DOHH2 (cell line): ENCODE results near the gene BMERB1.

Source experiments
- H3F3A ChIP-seq: fragments of 200-600 bp; sonication (generic), shearing (Covaris generic); 2 replicates; pipeline ENCODE4 v1.6.0; 2016; ENCODE audit warnings: antibody characterized with exemption, mild to moderate bottlenecking; ENCODE audit not compliant: control insufficient read depth, insufficient read depth
- H3K27ac ChIP-seq: fragments of 200-600 bp; sonication (generic); 2 replicates; pipeline ENCODE4 v1.5.1; 2014; ENCODE audit warnings: low read depth, mild to moderate bottlenecking, low read length, moderate library complexity
- H3K27me3 ChIP-seq: fragments of 200-600 bp; sonication (generic); 2 replicates; pipeline ENCODE4 v1.6.1; 2014; ENCODE audit warnings: mild to moderate bottlenecking, low read length, mixed read lengths; ENCODE audit not compliant: control insufficient read depth
- H3K36me3 ChIP-seq: fragments of 200-600 bp; sonication (generic); 2 replicates; pipeline ENCODE4 v1.6.1; 2014; ENCODE audit warnings: mild to moderate bottlenecking, low read length, moderate library complexity, mixed read lengths; ENCODE audit not compliant: control insufficient read depth
- H3K4me1 ChIP-seq: fragments of 200-600 bp; sonication (generic); 2 replicates; pipeline ENCODE4 v1.6.1; 2014; ENCODE audit warnings: mild to moderate bottlenecking, low read length, mixed read lengths; ENCODE audit not compliant: control insufficient read depth
- H3K4me2 ChIP-seq: fragments of 200-600 bp; sonication (generic); 2 replicates; pipeline ENCODE4 v1.6.0; 2014; ENCODE audit warnings: mild to moderate bottlenecking, low read length, moderate library complexity
- H3K4me3 ChIP-seq: fragments of 200-600 bp; sonication (generic); 2 replicates; pipeline ENCODE4 v1.5.1; 2014; ENCODE audit warnings: mild to moderate bottlenecking, low read length, mixed read lengths
- H3K79me2 ChIP-seq: fragments of 200-600 bp; sonication (generic); 2 replicates; pipeline ENCODE4 v1.6.1; 2014; ENCODE audit warnings: mild to moderate bottlenecking, low read length, mixed read lengths; ENCODE audit not compliant: control insufficient read depth
- H3K9me2 ChIP-seq: fragments of 200-600 bp; sonication (generic); replicated peaks from 2 replicates; pipeline ENCODE4 v1.6.1; 2014; ENCODE audit warnings: mild to moderate bottlenecking, low read length, mixed read lengths; ENCODE audit not compliant: control insufficient read depth
- H3K9me3 ChIP-seq: fragments of 200-600 bp; sonication (generic); 2 replicates; pipeline ENCODE4 v1.6.1; 2014; ENCODE audit warnings: antibody characterized with exemption, low read length, mixed read lengths; ENCODE audit not compliant: control insufficient read depth, insufficient read depth
- H4K20me1 ChIP-seq: fragments of 200-600 bp; sonication (generic); 2 replicates; pipeline ENCODE4 v1.6.0; 2014; ENCODE audit warnings: low read depth, mild to moderate bottlenecking, antibody characterized with exemption, low read length, moderate library complexity; ENCODE audit not compliant: control insufficient read depth, insufficient read depth
- EZH2phosphoT487 ChIP-seq: fragments of 200-600 bp; sonication (generic); IDR thresholded peaks from 2 replicates; pipeline ENCODE4 v1.6.1; 2017; ENCODE audit warnings: borderline replicate concordance, mild to moderate bottlenecking, antibody characterized with exemption, low read length, moderate library complexity, mixed read lengths
- TF ChIP-seq, protein P1 (sequence below): fragments of 200-600 bp; sonication (generic); IDR thresholded peaks from one replicate; pipeline ENCODE4 v1.5.1; 2014; ENCODE audit warnings: antibody characterized with exemption, mild to moderate bottlenecking, low read depth, low read length; ENCODE audit not compliant: poor library complexity, severe bottlenecking

The BMERB1 gene

DNA sequence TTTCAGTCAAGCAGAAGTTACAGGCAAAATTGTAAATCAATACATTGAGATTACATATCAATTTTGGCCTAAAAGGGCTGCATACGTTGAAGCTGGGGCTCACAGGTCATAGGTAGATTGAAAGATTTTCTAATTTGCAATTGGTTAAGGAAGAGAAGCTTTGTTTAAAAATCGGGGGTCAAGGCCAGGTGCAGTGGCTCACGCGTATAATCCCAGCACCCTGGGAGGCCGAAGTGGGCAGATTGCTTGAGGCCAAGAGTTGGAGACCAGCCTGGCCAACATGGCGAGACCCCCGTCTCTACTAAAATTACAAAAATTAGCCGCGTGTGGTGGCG lies 140.2 kb downstream of the BMERB1 start:
- TF ChIP-seq EZH2phosphoT487: no peak
- no peaks in the 10 kb centered on the region for H4K20me1 ChIP-seq
- no peaks in the 10 kb centered on the region for H3K36me3 ChIP-seq
- H3K4me1 ChIP-seq: peaks cover 17% of the 10 kb centered on the region
- no peaks in the 10 kb centered on the region for H3K79me2 ChIP-seq
- H3K4me3 ChIP-seq: no peak overlapping the region
- no peaks in the 10 kb centered on the region for H3F3A ChIP-seq
- H3K9me3 ChIP-seq: no peaks in the 10 kb centered on the region; the same call in 1 of the 2 replicates
- H3K27ac ChIP-seq: no peak overlapping the region
- peaks cover 6% of the 10 kb centered on the region for H3K27me3 ChIP-seq
- H3K9me2 ChIP-seq: no peaks in the 10 kb centered on the region
- no peak overlapping the region for H3K4me2 ChIP-seq

DNA sequence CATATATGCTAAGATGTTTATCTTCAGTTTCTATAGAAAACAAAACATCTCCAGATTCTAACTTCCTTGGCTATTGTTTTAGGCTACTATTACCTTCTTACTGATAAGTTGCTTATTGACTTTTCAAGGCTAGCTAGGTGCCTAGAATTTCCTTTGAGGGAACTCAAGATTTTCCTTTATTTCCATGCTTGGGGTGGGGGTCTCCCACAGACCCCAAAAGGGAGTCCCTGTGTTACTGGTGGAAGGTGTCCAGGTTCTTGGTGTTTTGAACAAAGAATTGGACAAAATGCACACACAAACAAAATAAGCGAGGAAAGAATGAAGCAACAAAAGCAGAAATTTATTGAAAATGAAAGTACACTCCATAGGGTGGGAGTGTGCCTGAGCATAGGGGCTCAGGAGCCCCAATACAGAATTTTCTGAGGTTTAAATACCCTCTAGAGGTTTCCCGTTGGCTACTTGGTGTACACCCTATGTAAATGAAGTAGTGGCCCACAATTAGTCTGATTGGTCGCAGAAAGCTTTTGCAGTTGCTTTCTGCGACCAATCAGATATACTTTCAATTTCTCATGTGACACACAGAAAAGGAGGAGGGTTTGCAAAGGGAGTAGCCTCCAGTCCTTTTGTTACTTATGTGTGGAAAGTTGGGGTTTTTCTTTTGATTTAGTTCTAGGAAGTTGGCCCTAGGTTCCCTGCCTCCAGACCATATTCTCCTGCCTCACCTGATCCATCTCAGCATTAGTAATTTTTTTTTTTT lies 141.1 kb downstream of the BMERB1 start:
- Histone ChIP-seq H3K27me3 (peaks cover 6% of the 10 kb centered on the region), H3K9me3 (no peaks in the 10 kb centered on the region; the same call in 1 of the 2 replicates), H3K4me2 (no peak overlapping the region), H3K27ac (no peak overlapping the region), H3K79me2 (no peaks in the 10 kb centered on the region), H3K36me3 (no peaks in the 10 kb centered on the region), H3K9me2 (no peaks in the 10 kb centered on the region), H3K4me3 (no peak overlapping the region), H3F3A (no peaks in the 10 kb centered on the region), H4K20me1 (no peaks in the 10 kb centered on the region), H3K4me1 (peaks cover 17% of the 10 kb centered on the region)
- TF ChIP-seq, protein P1, sequence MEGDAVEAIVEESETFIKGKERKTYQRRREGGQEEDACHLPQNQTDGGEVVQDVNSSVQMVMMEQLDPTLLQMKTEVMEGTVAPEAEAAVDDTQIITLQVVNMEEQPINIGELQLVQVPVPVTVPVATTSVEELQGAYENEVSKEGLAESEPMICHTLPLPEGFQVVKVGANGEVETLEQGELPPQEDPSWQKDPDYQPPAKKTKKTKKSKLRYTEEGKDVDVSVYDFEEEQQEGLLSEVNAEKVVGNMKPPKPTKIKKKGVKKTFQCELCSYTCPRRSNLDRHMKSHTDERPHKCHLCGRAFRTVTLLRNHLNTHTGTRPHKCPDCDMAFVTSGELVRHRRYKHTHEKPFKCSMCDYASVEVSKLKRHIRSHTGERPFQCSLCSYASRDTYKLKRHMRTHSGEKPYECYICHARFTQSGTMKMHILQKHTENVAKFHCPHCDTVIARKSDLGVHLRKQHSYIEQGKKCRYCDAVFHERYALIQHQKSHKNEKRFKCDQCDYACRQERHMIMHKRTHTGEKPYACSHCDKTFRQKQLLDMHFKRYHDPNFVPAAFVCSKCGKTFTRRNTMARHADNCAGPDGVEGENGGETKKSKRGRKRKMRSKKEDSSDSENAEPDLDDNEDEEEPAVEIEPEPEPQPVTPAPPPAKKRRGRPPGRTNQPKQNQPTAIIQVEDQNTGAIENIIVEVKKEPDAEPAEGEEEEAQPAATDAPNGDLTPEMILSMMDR: no peak

DNA sequence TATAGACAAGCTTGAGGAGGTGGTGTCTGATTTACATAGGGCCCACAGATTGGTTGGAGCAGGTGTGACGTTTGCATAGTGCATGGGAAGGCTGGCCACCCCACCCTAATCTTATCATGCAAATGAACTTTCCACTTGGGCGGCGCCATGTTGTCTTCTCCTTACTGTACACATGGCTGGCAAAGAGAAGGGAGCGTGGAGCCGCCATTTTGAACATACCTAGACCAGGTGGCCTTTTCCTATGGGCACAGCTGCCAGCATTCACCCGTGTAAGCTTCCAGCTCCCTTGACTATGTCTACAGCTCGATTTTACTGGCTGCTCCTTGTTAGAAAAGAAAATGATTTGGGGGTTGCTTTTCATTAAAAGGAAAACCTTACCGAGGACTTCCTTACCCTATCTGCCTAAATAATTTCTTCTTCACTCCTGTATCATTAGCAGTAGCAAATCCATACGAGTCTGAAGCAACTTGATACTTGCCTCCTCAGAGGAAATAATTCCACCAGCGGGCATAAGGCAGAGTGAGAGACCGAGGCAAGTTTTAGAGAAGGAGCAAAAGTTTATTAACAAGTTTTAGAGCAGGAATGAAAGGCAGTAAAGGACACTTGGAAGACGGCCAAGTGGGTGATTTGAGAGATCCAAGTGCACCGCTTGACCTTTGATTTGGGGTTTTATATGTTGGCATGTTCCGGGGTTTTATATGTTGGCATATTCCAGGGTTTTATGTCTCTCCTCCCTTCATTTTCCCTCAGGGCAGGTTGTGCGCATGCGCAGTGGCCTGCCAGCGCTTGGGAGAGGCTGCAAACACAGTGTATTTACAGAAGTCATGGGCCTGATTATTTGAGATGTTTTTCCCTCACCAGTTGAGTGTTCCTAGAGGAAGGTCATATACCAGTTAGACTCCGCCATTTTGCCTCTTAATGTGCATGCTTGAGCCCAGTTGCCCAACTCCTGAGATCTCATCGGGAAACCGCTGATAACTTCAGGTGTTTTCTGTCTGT lies 142.9 kb downstream of the BMERB1 start:
- peaks cover 6% of the 10 kb centered on the region for H3K4me1 ChIP-seq
- no peak for TF ChIP-seq EZH2phosphoT487
- TF ChIP-seq, protein P1: no peak
- no peaks in the 10 kb centered on the region for H3K79me2 ChIP-seq
- no peaks in the 10 kb centered on the region for H4K20me1 ChIP-seq
- no peak overlapping the region for H3K4me2 ChIP-seq
- H3F3A ChIP-seq: no peaks in the 10 kb centered on the region
- H3K36me3 ChIP-seq: no peaks in the 10 kb centered on the region
- no peak overlapping the region for H3K4me3 ChIP-seq
- no peak overlapping the region for H3K27ac ChIP-seq
- H3K9me2 ChIP-seq: no peaks in the 10 kb centered on the region
- peaks cover 3% of the 10 kb centered on the region for H3K27me3 ChIP-seq
- H3K9me3 ChIP-seq: no peaks in the 10 kb centered on the region; the same call in 1 of the 2 replicates

DNA sequence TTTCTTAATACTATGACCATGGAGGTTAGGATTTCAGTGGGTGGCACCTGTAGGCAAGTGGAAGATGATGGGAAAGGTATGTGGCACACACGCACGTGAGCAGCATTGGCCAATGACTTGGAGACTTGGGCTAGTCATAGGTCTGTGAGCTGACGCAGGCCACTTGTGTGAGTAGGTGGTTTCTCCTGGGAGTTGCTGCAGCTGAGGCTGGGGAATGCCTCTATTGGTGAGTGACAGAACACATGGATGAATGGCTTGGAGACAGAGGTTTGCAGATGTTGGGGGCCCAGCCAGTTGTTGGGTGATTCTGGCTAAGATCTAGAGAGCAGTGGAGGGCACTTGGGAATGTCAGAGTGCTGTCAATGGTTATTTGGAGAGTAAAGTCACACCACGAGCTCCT lies 144.4 kb downstream of the BMERB1 start:
- H3K4me2 ChIP-seq: no peak overlapping the region
- H3F3A ChIP-seq: no peaks in the 10 kb centered on the region
- no peaks in the 10 kb centered on the region for H3K79me2 ChIP-seq
- H3K27ac ChIP-seq: no peak overlapping the region
- peaks cover 6% of the 10 kb centered on the region; the same call in 1 of the 2 replicates for H3K4me1 ChIP-seq
- H3K36me3 ChIP-seq: no peaks in the 10 kb centered on the region
- H3K9me3 ChIP-seq: no peaks in the 10 kb centered on the region; the same call in 1 of the 2 replicates
- no peaks in the 10 kb centered on the region for H3K27me3 ChIP-seq
- no peak overlapping the region for H3K4me3 ChIP-seq
- TF ChIP-seq EZH2phosphoT487: no peak
- TF ChIP-seq, protein P1: no peak
- H3K9me2 ChIP-seq: no peaks in the 10 kb centered on the region
- H4K20me1 ChIP-seq: no peaks in the 10 kb centered on the region
